ENCODE data around the gene PIK3CG.
"Not testable (repeated sequence)": the region's sequence is repeated elsewhere in the genome, so short reads cannot be mapped to it uniquely, and the experiment has no call there.

Gene PIK3CG

GRCh38 chr7:106865130-106866041 lies at the start of gene PIK3CG:
Gene PIK3CG (plus strand): TSS chr7:106865282. CDS start chr7:106867562, 2,280 bp downstream.
- no peak for DNase-seq (ENCODE audit: low read depth in 2 of 2)

- DNase-seq (ENCODE audit: low read depth in 2 of 2): no peak
Observed at GRCh38 chr7:106817098-106817497, 48.0 kb upstream of the PIK3CG start.

GRCh38 chr7:106818736-106819135 lies 46.3 kb upstream of the PIK3CG start:
- no peak for DNase-seq (ENCODE audit: low read depth in 2 of 2)

- no peak for DNase-seq (ENCODE audit: low read depth in 2 of 2)
Observed at GRCh38 chr7:106819546-106819945, 45.5 kb upstream of the PIK3CG start.

- DNase-seq (ENCODE audit: low read depth in 2 of 2): no peak
Observed at GRCh38 chr7:106820321-106821217, 44.5 kb upstream of the PIK3CG start.

GRCh38 chr7:106823631-106824030 lies 41.5 kb upstream of the PIK3CG start:
- DNase-seq (ENCODE audit: low read depth in 2 of 2): no peak

DNA sequence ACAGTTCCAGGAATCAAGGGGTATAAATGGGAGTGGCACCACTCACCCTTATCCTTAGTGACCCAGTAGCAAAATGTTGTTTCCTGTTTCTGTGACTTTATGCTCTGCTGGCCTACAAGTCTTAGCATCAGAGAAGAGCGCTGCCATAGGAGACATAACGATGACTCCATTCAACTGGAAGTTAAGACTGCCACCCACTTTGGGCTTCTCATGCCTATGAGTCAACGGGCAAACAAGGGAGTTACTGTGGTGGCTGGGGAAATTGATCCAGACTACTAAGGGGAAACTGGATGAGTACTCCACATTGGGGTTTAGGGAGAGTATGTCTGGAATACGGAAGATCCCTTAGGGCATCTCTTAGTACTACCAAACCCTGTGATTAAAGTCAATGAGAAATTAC lies 40.6 kb upstream of the PIK3CG start:
- DNase-seq (ENCODE audit: low read depth in 2 of 2): no peak

GRCh38 chr7:106827626-106828025 lies 37.5 kb upstream of the PIK3CG start:
- no peak for DNase-seq (ENCODE audit: low read depth in 2 of 2)

DNA sequence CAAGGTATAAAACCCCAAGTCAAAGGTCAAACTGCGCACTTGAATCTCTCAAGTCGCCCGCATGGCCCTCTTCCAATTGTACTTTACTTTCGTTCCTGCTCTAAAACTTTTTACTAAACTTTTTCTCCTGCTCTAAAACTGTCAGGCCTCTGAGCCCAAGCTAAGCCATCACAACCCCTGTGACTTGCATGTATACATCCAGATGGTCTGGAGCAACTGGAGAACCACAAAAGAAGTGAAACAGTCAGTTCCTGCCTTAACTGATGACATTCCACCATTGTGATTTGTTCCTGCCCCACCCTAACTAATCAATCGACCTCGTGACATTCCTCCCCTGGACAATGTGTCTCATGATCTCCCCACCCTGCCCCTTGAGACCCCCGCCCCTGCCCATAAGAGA lies 35.6 kb upstream of the PIK3CG start:
- no peak for DNase-seq (ENCODE audit: low read depth in 2 of 2)

GRCh38 chr7:106830896-106831295 lies 34.2 kb upstream of the PIK3CG start:
- not testable (repeated sequence) for DNase-seq (ENCODE audit: low read depth in 2 of 2)

- no peak for DNase-seq (ENCODE audit: low read depth in 2 of 2)
Observed at GRCh38 chr7:106836816-106837215, 28.3 kb upstream of the PIK3CG start.

- no peak for DNase-seq (ENCODE audit: low read depth in 2 of 2)
Observed at GRCh38 chr7:106839511-106839910, 25.6 kb upstream of the PIK3CG start.

GRCh38 chr7:106840342-106840741 lies 24.7 kb upstream of the PIK3CG start:
- DNase-seq (ENCODE audit: low read depth in 2 of 2): no peak

DNA sequence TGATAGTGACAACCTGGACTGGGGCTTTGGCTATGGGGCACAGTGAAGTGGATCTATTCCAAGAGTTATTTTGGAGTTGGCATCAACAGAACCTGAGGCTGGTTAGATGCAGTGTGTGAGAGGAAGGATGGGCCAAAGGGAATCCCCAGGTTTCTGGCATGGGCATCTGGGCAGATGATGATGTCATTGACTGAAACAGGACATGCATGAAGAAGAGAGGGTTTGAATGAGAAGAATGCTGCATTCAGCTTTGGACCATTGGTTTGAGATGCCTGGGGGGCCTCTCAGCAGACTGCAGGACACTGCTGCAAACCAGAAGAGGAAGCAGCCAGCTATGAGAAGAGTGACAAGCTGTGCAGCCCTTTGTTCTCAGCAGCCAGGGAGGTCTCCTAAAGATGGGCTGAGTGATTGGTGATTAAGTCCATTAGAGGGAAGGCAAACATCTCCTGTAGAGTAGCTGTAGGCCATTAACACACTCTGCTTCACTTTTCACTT lies 23.1 kb upstream of the PIK3CG start:
- DNase-seq (ENCODE audit: low read depth in 2 of 2): no peak

GRCh38 chr7:106844279-106844997 lies 20.6 kb upstream of the PIK3CG start:
- no peak for DNase-seq (ENCODE audit: low read depth in 2 of 2)

- DNase-seq (ENCODE audit: low read depth in 2 of 2): no peak
Observed at GRCh38 chr7:106848049-106848448, 17.0 kb upstream of the PIK3CG start.

DNA sequence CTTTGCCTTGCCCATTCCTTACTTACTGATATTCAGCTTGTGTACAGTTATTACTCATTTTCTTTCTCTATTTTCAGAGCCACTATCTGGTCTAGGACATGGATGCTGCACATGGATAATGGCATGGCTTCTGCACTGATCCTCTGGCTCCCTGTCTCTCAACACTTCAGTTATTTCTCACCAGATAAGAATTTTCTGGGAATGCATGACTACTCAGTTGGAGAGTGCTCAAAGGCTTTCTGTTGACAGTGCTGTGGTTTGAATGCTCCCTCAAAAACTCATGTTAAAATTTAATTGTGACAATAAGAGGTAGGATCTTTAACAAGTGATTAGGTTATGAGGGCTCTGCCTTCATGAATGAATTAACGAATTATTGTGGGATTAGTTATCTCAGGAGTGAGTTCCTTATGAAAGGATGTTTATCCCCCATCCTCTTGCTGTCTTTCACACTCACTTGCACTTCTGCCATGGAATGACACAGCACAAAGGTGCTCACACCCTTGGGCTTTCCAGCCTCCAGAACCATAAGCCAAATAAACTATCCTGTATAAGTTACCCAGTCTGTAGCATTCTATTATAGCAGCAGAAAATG lies 16.1 kb upstream of the PIK3CG start:
- DNase-seq (ENCODE audit: low read depth in 2 of 2): no peak

- not testable (repeated sequence) for DNase-seq (ENCODE audit: low read depth in 2 of 2)
Observed at GRCh38 chr7:106851632-106852031, 13.4 kb upstream of the PIK3CG start.

- no peak for DNase-seq (ENCODE audit: low read depth in 2 of 2)
Observed at GRCh38 chr7:106853250-106853908, 11.7 kb upstream of the PIK3CG start.

DNA sequence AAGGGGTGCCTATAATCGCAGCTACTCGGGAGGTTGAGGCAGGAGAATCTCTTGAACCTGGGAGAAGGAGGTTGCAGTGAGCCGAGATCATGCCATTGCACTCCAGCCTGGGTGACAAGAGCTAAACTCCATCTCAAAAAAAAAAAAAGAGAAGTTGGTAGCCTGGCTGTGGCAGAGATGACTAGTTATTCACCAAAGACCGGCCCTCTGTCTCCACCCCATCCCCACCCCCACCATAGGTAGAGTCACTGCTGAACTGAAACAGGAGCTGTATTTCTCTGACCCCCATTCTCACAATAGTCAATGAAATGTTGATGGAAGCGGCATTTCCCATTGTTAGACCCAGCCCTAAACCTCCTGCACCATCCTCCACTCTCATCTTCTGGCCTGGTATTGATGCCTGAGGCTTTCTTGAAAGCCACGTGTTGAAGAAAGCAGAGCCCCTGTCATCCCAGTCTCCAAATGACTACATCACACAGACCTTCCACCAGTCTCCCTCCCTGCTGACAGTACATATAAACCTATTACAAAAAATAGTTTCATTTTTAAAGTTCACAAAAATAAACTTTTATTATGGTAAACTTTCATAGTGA lies 9.4 kb upstream of the PIK3CG start:
- DNase-seq (ENCODE audit: low read depth in 2 of 2): no peak

All from stimulated activated CD8-positive, alpha-beta memory T cell treated with anti-CD3 and anti-CD28 coated beads, Interleukin-7, amount 100 ng/mL, for 4 hours (primary cell).